Gastrocnemius medialis (tissue), 4 donors: ENCODE measurements around the gene LDLRAP1. TPM values are rescaled to one million over a fixed set of nuclear protein-coding genes. Genes with fewer than 3 reads are reported as not detected.

Source experiments
- ATAC-seq, 2 donors: fragments of 150-250 bp; one replicate each; pipeline ENCODE4 v1.9.1; 2016
- DNase-seq, 2 donors: peaks; one replicate each; pipeline ENCODE4 v3.0.0-alpha.2; 2019
- H3K27ac ChIP-seq, 4 donors: fragments of 200-600 bp; sonication (generic); 1 replicate in 1 of 4; 2 replicates in 3 of 4; pipeline ENCODE4 v1.5.1; 2016 to 2018; ENCODE audit warnings: mild to moderate bottlenecking in 2 of 4, moderate library complexity in 1 of 4
- H3K27me3 ChIP-seq, 3 donors: fragments of 200-600 bp; sonication (generic) in 2 of 3; 1 replicate in 1 of 3; 2 replicates in 2 of 3; pipeline versions ENCODE4 v1.5.1 to v1.6.0; 2016 to 2019; ENCODE audit warnings: mild to moderate bottlenecking in 1 of 3, moderate library complexity in 1 of 3
- H3K36me3 ChIP-seq, 2 donors: fragments of 200-600 bp; sonication (generic) in 1 of 2; one replicate each; pipeline ENCODE4 v1.5.1; 2017 to 2018
- H3K4me1 ChIP-seq, 2 donors: fragments of 200-600 bp; sonication (generic) in 1 of 2; one replicate each; pipeline ENCODE4 v1.5.1; 2016 to 2017; ENCODE audit warnings: mild to moderate bottlenecking in 2 of 2
- H3K4me3 ChIP-seq, 4 donors: fragments of 200-600 bp; sonication (generic) in 3 of 4; 1 replicate in 1 of 4; 2 replicates in 3 of 4; pipeline ENCODE4 v1.5.1; 2016 to 2019; ENCODE audit warnings: mild to moderate bottlenecking in 2 of 4
- H3K9me3 ChIP-seq, 3 donors: fragments of 200-600 bp; sonication (generic) in 2 of 3; 1 replicate in 1 of 3; 2 replicates in 2 of 3; pipeline ENCODE4 v1.5.1; 2016 to 2019
- POLR2A ChIP-seq, 2 donors: fragments of 450-650 bp; IDR thresholded peaks; one replicate each; pipeline ENCODE4 v1.6.1; 2017; ENCODE audit warnings: antibody characterized with exemption in 2 of 2, mild to moderate bottlenecking in 2 of 2, moderate library complexity in 2 of 2
- in situ Hi-C, 4 donors: fragments of 200-750 bp; cut with MboI; loops; one replicate each; pipeline versions ENCODE4 v1.15.0 to v1.8.0; 2017; ENCODE audit warnings: low sequenced_read_pairs in 4 of 4
- intact Hi-C: fragments of 100-400 bp; cut with DNase I; formaldehyde crosslinking; loops from one replicate; pipeline ENCODE4 v1.15.1; 2023; ENCODE audit warnings: low total_unique reads
- total RNA-seq, 4 donors: library from RNA; depleted of rRNA; stranded (reverse); fragments of >200 nt; gene quantifications; one replicate each; pipeline versions ENCODE4 v1.1.0 to v1.2.3, GENCODE V29; 2016
- TF ChIP-seq, protein P1 (sequence below), 5 experiments: fragments of 450-650 bp in 3 of 5; fragments of 200-600 bp in 2 of 5; sonication (generic) in 2 of 5; IDR thresholded peaks in 4 of 5; conservative IDR thresholded peaks in 1 of 5; 1 replicate in 4 of 5; 2 replicates in 1 of 5; pipeline ENCODE4 v1.5.1; 2016 to 2019; ENCODE audit warnings: antibody characterized with exemption in 5 of 5, mild to moderate bottlenecking in 3 of 5, moderate library complexity in 3 of 5

Gene LDLRAP1
- total RNA-seq, 4 donors from 2014 or later: 10.0 to 17.9 (median 14.2) TPM

DNA sequence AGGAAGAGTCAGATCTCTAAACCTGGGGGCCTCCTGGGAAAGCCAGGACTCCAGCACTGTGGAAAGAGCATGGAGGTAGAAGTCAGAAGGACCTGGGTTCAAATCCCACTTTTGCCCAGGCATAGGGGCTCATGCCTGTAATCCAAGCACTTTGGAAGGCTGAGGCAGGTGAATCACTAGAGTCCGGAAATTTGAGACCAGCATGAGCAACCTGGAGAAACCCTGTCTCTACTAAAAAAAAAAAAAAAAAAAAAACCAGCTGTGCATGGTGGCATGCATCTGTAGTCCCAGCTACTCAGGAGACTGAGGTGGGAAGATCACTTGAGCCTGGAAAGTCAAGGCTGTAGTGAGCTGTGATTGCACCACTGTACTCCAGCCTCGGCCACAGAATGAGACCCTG, 31.8 kb downstream of the LDLRAP1 start:
- no peaks in the 10 kb centered on the region for H3K36me3 ChIP-seq
- no peak overlapping the region for H3K27ac ChIP-seq
- H3K27me3 ChIP-seq: no peaks in the 10 kb centered on the region
- H3K4me3 ChIP-seq: no peak overlapping the region
- intact Hi-C loops (no loop called here), in situ Hi-C loops (no loop called here)
- TF ChIP-seq, protein P1, sequence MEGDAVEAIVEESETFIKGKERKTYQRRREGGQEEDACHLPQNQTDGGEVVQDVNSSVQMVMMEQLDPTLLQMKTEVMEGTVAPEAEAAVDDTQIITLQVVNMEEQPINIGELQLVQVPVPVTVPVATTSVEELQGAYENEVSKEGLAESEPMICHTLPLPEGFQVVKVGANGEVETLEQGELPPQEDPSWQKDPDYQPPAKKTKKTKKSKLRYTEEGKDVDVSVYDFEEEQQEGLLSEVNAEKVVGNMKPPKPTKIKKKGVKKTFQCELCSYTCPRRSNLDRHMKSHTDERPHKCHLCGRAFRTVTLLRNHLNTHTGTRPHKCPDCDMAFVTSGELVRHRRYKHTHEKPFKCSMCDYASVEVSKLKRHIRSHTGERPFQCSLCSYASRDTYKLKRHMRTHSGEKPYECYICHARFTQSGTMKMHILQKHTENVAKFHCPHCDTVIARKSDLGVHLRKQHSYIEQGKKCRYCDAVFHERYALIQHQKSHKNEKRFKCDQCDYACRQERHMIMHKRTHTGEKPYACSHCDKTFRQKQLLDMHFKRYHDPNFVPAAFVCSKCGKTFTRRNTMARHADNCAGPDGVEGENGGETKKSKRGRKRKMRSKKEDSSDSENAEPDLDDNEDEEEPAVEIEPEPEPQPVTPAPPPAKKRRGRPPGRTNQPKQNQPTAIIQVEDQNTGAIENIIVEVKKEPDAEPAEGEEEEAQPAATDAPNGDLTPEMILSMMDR (IDR thresholded peaks at IDR 0.05 in 4 of 5, conservative IDR thresholded peaks at IDR 0.05 in 1 of 5): no peak
- no peak for TF ChIP-seq POLR2A (IDR thresholded peaks at IDR 0.05)
- DNase-seq (no peak), ATAC-seq (no peak)
- H3K9me3 ChIP-seq: no peaks in the 10 kb centered on the region
- H3K4me1 ChIP-seq: peaks cover 9 to 20% of the 10 kb centered on the region in 2 donors

DNA sequence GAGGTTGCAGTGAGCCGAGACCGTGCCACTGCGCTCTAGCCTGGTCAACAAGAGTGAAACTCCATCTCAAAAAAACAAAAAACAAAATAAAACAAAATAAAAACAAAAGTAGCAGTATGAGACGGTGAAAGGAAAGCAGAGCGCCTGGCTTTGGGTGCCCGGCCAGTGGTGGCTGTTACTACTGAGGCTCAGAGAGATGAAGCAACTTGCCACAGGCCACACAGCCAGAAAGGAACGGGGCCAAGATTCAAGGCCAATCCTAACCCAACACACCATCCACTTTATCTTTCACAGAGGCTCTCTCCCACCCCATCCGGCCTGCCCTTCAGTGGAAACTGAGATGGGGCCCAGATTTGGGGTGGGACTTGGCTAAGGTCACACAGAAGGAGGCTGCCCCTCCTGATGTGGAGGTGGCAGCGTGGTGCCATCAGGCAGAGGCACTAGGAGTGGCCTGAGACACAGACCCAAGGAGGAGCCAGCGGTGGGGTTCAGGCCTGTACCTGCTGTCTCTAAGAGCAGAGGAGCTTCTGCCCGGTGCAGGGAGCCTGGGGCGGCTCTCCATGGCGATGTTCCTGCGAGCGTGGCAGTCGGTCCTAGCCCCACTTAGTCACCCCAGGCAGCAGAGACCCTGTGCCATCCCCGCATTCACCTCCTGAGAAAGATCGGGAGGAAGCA, 33.2 kb downstream of the LDLRAP1 start:
- DNase-seq: no peak
- intact Hi-C loops: no loop called here
- H3K27ac ChIP-seq: no peak overlapping the region
- ATAC-seq: no peak
- no peaks in the 10 kb centered on the region for H3K27me3 ChIP-seq
- H3K4me3 ChIP-seq: no peak overlapping the region
- no peak for TF ChIP-seq POLR2A (IDR thresholded peaks at IDR 0.05)
- TF ChIP-seq, protein P1 (IDR thresholded peaks at IDR 0.05 in 4 of 5, conservative IDR thresholded peaks at IDR 0.05 in 1 of 5): no peak
- no peaks in the 10 kb centered on the region for H3K9me3 ChIP-seq
- no peaks in the 10 kb centered on the region for H3K36me3 ChIP-seq
- in situ Hi-C loops: no loop called here
- peaks cover 9 to 19% of the 10 kb centered on the region in 2 donors for H3K4me1 ChIP-seq

DNA sequence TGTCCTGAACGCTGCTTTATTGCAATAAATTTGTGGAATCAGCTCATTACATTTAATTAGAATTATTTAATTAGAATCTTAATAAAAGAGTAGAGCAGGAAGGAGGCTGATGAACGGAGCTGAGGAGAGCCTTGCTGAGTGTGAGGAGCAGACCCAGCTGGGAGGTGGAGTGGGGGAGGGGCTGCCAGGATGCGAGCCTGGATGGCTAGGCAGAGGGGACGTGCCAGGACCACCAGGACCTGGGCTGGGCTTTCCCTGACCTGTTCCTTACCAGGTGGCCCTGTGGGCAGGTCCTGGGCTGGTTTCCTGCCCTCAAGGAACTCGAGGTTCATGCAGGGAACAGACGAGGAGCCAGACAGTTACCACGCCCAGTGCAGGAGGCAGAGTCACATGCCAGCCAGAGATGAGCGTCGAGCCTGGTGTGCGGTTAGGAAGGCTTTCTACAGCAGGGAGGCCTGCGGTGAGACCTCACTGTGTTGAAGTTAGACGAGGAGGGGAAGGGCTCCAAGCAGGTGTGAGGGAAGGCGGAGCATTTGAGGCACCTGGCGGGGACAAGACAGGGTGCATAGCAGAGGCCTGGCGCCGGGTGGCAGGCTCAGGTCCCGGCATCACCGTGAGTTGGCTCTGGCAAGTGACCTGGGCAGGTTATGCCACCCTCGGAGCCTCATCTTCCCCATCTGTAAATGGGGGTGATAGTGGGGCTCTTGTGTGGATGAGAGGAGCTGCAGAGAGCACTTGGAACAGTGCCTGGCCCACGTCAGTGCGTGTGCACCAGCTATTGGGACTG, 33.9 kb downstream of the LDLRAP1 start:
- Histone ChIP-seq H3K9me3 (no peaks in the 10 kb centered on the region), H3K27ac (no peak overlapping the region), H3K36me3 (no peaks in the 10 kb centered on the region), H3K4me3 (no peak overlapping the region), H3K4me1 (peaks cover 9 to 11% of the 10 kb centered on the region in 2 donors), H3K27me3 (no peaks in the 10 kb centered on the region)
- in situ Hi-C loops: no loop called here
- DNase-seq: no peak
- TF ChIP-seq, protein P1 (IDR thresholded peaks at IDR 0.05 in 4 of 5, conservative IDR thresholded peaks at IDR 0.05 in 1 of 5): no peak
- TF ChIP-seq POLR2A (IDR thresholded peaks at IDR 0.05): no peak
- intact Hi-C loops: no loop called here
- no peak for ATAC-seq

DNA sequence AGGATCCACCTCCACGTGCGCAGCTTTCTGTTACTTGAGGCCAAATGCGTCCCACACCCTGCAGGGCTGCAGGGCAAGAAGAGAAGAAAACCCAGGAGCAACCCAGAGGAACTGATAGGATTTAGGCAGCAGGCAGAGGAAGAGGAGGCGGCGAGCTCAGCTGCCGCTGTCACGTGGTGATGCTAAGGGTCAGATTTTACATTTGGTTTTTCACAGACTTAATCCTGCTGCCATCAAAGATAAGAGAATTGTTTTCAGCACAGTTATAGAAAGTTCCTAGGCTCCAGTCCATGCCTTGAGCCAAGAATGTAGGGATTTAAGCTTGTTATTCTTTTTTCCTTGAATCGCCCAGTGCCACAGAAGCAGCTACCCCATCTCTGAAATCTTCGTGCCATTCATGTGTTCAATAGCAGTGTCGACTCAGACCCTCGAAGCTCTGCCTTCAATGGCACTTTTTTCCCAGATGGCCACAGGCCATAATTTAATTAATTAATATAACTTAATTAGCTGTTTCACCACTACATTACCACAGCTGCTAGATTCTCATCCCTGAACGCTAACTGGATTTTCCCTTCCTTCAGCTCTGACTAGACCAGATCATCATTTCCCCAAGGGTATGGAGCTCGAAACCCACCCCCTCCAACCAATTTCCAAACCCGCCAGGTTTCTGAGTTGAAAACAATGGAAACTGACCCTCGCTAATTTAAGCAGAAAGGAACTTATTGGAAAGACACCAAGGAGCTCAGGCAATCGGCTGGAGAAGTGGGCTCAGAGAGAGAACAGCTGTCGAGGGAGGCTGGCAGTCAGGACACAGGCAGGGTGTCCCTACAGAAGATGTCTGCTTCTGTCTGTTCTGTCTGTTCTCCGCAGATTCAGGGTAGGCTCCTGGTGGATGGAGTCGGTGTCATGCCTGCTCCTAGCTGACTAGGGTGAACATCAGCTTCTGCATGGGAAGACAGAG, 36.2 kb downstream of the LDLRAP1 start:
- ATAC-seq (no peak), DNase-seq (no peak)
- Histone ChIP-seq H3K27ac (no peak overlapping the region), H3K4me3 (no peak overlapping the region), H3K4me1 (peaks cover 7 to 9% of the 10 kb centered on the region in 2 donors), H3K9me3 (no peaks in the 10 kb centered on the region), H3K36me3 (no peaks in the 10 kb centered on the region), H3K27me3 (no peaks in the 10 kb centered on the region)
- intact Hi-C loops: no loop called here
- TF ChIP-seq POLR2A (IDR thresholded peaks at IDR 0.05): no peak
- TF ChIP-seq, protein P1 (IDR thresholded peaks at IDR 0.05 in 4 of 5, conservative IDR thresholded peaks at IDR 0.05 in 1 of 5): no peak
- in situ Hi-C loops: no loop called here
